Right lobe of liver (tissue), 4 donors: Measurements from ENCODE around the gene MMP25.

Source experiments
- POLR2A ChIP-seq: fragments of 450-650 bp; IDR thresholded peaks from one replicate; pipeline ENCODE4 v1.6.1; 2017; ENCODE audit warnings: antibody characterized with exemption, mild to moderate bottlenecking
- TF ChIP-seq, protein P1 (sequence below), 4 donors: fragments of 200-600 bp in 3 of 4; fragments of 450-650 bp in 1 of 4; IDR thresholded peaks; one replicate each; pipeline versions ENCODE4 v1.5.1 to v1.8.0; 2016 to 2022; ENCODE audit warnings: antibody characterized with exemption in 4 of 4, mild to moderate bottlenecking in 2 of 4
- donor health status: DM: no; HTN: no; CAD: no.
- donor health status: DM: no; HTN: no; CAD: no.
- donor health status: DM: no; HTN: yes; CAD: no.

DNA sequence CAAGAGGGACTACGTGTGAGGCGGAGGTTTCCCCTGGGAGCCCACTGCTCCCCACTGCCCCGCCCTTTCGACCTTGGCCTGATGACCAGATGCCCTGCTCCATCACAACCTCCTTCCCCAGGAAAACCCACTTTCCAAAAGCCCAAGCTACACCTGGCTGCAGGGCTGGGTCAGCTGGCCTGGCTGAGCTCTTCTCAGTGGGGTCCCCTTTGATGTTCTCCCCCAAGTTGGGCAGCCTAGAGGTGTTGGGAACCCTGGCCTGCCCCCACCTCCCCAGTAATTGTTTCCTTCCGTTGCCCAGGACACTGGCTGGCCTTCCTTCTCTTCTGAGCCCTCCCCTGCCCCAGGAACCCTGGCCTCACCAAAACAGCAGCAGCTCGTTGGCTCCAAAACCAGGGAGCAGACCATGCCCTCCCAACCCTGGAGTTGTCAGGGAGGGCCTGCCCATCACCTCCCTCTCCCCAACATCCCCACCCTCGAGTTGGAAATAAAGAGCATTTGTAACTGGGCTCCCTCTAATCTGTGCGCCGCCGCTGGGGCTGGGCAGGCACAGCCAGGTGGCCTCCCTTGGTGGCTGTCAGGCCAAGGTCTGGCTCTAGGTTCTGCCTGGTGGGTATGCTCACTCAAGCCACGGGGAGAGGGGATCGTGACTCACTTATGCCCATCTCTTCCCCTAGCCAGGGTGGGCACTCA lies 32.2 kb upstream of the MMP25 start:
- TF ChIP-seq, protein P1, sequence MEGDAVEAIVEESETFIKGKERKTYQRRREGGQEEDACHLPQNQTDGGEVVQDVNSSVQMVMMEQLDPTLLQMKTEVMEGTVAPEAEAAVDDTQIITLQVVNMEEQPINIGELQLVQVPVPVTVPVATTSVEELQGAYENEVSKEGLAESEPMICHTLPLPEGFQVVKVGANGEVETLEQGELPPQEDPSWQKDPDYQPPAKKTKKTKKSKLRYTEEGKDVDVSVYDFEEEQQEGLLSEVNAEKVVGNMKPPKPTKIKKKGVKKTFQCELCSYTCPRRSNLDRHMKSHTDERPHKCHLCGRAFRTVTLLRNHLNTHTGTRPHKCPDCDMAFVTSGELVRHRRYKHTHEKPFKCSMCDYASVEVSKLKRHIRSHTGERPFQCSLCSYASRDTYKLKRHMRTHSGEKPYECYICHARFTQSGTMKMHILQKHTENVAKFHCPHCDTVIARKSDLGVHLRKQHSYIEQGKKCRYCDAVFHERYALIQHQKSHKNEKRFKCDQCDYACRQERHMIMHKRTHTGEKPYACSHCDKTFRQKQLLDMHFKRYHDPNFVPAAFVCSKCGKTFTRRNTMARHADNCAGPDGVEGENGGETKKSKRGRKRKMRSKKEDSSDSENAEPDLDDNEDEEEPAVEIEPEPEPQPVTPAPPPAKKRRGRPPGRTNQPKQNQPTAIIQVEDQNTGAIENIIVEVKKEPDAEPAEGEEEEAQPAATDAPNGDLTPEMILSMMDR (IDR thresholded peaks at IDR 0.05), result no peak
- TF ChIP-seq POLR2A, result no peak
